Measurements from ENCODE around the gene NRG2.

The NRG2 gene

GRCh38 chr5:139966856-139967255 is 76.2 kb downstream of the NRG2 start:
- TF ChIP-seq REST (IDR thresholded peaks at IDR 0.05; ENCODE audit: insufficient read depth in 1 of 2, low read depth in 2 of 2, low read length in 2 of 2) (no peak), TAF1 (IDR thresholded peaks at IDR 0.05; ENCODE audit: borderline replicate concordance, insufficient read depth, low read length) (no peak), POLR2AphosphoS5 (IDR thresholded peaks at IDR 0.05; ENCODE audit: low read depth, low read length) (no peak), SIN3A (IDR thresholded peaks at IDR 0.05; ENCODE audit: borderline replicate concordance, insufficient read depth, low read length) (no peak), FOXP2 (optimal IDR thresholded peaks at IDR 0.05; ENCODE audit: borderline replicate concordance, extremely low read depth, extremely low read length, insufficient read depth) (no peak)

GRCh38 chr5:139964994-139965565 is 78.0 kb downstream of the NRG2 start:
- TF ChIP-seq FOXP2 (optimal IDR thresholded peaks at IDR 0.05; ENCODE audit: borderline replicate concordance, extremely low read depth, extremely low read length, insufficient read depth): no peak

GRCh38 chr5:139964266-139964993 is 78.7 kb downstream of the NRG2 start:
- no peak for TF ChIP-seq TAF1 (IDR thresholded peaks at IDR 0.05; ENCODE audit: borderline replicate concordance, insufficient read depth, low read length)
- no peak for TF ChIP-seq SIN3A (IDR thresholded peaks at IDR 0.05; ENCODE audit: borderline replicate concordance, insufficient read depth, low read length)
- no peak for TF ChIP-seq REST (IDR thresholded peaks at IDR 0.05; ENCODE audit: insufficient read depth in 1 of 2, low read depth in 2 of 2, low read length in 2 of 2)
- no peak for TF ChIP-seq POLR2AphosphoS5 (IDR thresholded peaks at IDR 0.05; ENCODE audit: low read depth, low read length)
- TF ChIP-seq FOXP2 (optimal IDR thresholded peaks at IDR 0.05; ENCODE audit: borderline replicate concordance, extremely low read depth, extremely low read length, insufficient read depth): no peak

GRCh38 chr5:139962445-139962844 is 80.7 kb downstream of the NRG2 start:
- no peak for TF ChIP-seq REST (IDR thresholded peaks at IDR 0.05; ENCODE audit: insufficient read depth in 1 of 2, low read depth in 2 of 2, low read length in 2 of 2)
- no peak for TF ChIP-seq SIN3A (IDR thresholded peaks at IDR 0.05; ENCODE audit: borderline replicate concordance, insufficient read depth, low read length)
- TF ChIP-seq TAF1 (IDR thresholded peaks at IDR 0.05; ENCODE audit: borderline replicate concordance, insufficient read depth, low read length): no peak
- no peak for TF ChIP-seq POLR2AphosphoS5 (IDR thresholded peaks at IDR 0.05; ENCODE audit: low read depth, low read length)
- TF ChIP-seq FOXP2 (optimal IDR thresholded peaks at IDR 0.05; ENCODE audit: borderline replicate concordance, extremely low read depth, extremely low read length, insufficient read depth): no peak

- TF ChIP-seq SIN3A (IDR thresholded peaks at IDR 0.05; ENCODE audit: borderline replicate concordance, insufficient read depth, low read length): no peak
These were observed 81.5 kb downstream of the NRG2 start for GRCh38 chr5:139961435-139962157.

Measured in PFSK-1 (cell line).